ENCODE results near the gene PALS1. TPM values are rescaled to one million over a fixed set of nuclear protein-coding genes. Genes with fewer than 3 reads are reported as not detected.
A peak's percentile ranks its signal among the peaks of the same experiment; 100 is the strongest.
"Not testable (repeated sequence)": the region's sequence is repeated elsewhere in the genome, so short reads cannot be mapped to it uniquely, and the experiment has no call there.

Gene PALS1
- total RNA-seq, 1 donor from 2014 or later: 14.7 TPM

DNA sequence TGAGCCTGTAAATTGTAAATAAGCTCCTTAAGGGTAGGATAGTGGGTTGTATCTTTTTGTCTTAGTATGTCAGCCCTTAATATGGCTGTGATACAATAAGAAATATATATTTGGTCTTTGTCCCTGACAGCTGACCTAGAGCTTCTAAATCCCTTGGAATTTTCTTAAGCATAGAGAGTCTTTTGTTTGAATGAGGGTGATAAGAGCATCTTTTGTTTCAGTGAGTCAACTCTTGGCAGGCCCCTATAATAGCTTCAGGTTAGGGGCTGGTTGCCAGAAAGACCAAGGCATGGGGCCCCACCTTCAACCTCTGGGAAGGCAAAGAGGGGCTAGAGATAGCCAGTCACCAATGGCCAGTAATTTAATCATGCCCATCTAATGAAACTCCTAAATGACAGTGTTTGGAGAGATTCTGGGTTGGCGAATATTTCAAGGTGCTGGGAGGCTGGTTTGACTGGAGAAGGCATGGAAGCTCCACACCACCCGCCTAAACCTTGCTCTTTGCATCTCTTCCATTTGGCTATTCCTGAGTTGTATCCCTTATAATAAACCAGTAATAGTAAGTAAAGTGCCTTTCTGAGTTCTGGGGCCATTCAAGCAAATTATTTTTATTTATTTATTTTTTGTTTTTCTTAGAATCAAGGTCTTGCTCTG is 10.5 kb downstream of the PALS1 start:
- no peak for ATAC-seq

DNA sequence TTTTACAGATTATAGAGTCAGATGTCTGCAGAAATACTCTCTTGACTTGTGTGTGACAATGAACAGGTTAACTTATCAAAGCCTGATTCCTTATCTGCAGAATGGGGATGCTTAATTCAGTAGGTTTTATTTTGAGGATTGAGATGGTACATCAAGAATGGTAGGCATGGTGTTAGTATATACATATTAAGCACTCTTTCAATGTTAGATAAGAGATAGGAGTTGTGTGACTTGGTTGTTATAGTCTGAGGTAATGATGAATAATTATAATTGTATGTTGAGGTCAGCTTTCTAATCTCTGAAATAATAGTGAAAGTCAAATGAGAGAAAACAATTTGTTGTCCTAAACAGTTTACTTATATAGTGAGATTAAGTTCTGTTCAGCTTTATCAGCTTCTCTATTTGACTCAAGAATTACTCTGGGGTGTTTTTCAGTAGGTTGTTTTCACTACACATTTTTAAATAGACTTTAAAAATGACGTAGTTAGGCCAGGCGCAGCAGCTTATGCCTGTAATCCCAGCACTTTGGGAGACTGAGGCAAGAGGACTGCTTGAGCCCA is 11.9 kb downstream of the PALS1 start:
- DNase-seq (ENCODE audit: missing footprints) (no peak), ATAC-seq (no peak)
- intact Hi-C loops (cut with DNase I): no loop called here

More for the DNA sequence above, 10.5 kb downstream of the PALS1 start:
- DNase-seq (ENCODE audit: missing footprints): no peak
- intact Hi-C loops (cut with DNase I): no loop called here

DNA sequence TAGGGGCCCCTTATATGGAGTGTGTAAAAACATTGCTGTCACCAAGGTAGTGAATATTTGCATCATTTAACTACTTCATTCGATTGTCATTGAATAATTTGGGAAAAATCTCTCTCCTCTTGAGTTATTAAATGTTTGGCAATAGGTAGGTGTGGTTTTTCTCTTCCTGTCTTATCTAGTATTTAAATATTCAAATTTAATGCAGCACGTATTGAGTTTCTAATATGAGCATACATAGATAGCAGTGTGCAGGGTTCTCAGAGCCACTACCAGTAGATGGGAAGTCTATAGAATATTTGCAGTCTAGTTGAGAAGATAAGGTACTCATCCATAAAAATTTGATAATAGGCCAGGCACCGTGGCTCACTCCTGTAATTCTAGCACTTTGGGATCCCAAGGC is 16.7 kb downstream of the PALS1 start:
- intact Hi-C loops (cut with DNase I): no loop called here
- DNase-seq (ENCODE audit: missing footprints): no peak
- no peak for ATAC-seq

DNA sequence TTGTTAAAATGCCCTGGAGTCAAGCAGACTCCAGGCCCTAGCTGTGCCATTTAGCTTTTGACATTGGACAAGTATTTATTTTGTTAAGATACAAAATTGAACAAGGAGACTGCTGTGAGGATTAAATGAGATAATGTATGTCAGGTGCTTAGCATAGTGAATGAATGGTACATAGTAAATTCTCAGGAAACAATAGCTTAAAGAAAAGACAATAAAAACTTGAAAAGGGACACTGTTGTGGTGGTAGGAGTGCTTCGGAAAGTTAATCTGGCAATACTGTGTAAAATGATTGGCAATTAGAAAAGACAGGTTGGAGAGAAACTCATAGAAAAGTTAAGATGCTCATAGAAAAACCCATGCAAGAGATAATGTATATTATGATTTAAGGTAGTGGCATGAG is 19.7 kb downstream of the PALS1 start:
- no peak for DNase-seq (ENCODE audit: missing footprints)
- ATAC-seq: no peak
- intact Hi-C loops (cut with DNase I): no loop called here

DNA sequence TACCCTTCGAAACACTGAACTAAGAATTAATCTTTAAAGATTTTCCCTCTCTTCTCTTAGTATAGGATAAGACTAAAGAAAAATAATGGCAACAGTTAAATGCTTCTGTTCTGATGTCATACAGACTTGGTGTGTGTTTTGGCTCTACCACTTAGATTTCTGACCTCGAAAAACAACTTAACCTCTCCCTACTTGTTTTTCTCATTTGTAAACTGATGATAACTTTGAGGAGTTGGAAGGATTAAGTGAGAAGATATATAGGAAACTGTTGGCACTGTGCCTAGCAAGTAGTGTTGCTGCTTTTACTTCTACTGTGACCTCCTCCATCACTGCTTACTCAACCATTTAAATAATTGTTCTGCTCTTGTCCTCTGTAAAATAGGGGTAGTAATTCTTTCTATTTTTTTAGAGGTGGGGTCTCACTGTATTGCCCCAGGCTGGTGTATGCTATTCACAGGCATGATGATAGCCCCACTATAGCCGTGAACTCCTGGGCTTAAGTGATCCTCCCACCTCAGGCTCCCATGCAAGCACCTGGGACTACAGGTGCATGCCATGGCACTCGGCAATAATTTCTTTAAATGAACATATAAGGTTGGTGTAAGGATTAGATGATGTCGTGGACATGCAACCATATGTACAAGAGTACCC is 22.4 kb downstream of the PALS1 start:
- no peak for DNase-seq (ENCODE audit: missing footprints)
- no peak for ATAC-seq
- intact Hi-C loops (cut with DNase I): no loop called here

DNA sequence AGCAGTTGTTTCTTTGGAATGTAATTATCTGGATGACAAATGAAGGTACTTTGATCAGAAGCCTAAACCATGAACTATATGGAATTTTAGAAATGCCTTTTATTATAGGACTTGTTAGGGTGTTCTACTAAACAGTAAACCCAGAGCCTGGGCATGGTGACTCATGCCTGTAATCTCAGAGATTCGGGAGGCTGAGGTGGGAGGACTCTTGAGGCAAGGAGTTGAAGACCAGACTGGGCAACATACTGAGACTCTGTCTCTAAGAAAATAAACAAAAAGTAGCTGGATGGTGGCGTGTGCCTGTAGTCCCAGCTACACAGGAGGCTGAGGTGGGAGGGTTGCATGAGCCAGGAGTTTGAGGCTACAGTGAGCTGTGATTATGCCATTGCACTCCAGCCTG is 23.9 kb downstream of the PALS1 start:
- ATAC-seq (no peak), DNase-seq (ENCODE audit: missing footprints) (no peak)
- intact Hi-C loops (cut with DNase I): no loop called here

DNA sequence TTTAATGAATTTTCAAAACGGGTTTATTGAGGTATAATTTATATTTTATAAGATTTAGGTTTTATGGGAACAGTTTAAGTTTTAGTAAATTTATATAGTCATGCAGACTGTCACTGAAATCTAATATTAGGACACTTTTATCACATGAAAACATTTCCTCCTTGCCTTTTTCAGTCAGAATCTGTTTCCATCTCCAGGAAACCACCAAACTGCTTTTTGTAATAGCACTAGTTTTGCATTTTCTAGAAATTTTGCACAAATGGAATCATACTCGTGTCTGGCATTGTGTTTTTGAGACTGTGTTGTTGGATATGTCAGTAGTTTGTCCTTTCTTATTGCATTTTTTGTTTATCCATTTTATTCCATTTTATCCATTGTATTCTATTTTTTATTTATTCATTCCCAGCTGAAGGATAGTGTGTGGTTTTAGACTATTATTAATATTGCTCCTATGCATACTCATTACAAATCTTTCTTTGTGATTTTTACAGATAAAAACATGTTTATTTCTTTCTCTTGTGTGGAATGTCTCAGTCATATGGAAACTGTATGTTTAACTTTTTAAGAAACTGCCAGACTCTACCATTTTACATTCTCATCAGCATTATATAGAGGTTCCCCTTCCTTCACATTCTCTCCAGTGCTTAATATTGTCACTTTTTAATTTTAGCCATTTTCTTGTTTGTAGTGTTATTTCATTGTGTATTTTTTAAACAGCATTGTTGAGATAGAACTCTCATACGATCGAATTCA is 26.5 kb downstream of the PALS1 start:
- intact Hi-C loops (cut with DNase I): no loop called here
- no peak for DNase-seq (ENCODE audit: missing footprints)
- ATAC-seq: no peak

DNA sequence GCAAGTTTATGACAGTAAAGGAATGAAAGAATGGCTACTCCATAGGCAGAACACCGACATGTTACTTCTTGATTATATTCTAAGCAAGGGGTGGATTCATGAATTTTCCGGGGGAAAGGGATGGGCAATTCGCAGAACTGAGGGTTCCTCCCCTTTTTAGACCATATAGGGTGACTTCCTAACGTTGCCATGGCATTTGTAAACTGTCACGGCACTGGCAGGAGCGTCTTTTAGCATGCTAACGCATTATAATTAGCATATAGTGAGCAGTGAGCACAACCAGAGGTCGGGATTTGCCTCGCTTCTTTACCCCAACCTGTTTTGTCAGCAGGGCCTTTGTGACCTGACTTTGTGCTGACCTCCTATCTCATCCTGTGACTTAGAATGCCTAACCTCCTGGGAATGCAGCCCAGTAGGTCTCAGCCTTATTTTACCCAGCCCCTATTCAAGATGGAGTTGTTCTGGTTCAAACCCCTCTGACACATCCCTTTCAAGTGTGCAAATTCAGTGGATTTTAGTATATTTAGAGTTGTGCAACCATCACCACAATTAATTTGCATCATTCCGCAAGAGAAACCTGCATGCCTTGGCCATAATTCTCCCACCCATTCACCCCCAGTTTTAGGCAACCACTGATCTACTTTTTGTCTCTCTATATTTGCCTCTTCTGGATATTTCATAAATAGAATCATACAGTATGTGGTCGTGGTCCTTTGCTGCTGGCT is 27.4 kb downstream of the PALS1 start:
- DNase-seq (ENCODE audit: missing footprints): no peak
- peak; percentile 26 for ATAC-seq
- intact Hi-C loops (cut with DNase I): no loop called here

DNA sequence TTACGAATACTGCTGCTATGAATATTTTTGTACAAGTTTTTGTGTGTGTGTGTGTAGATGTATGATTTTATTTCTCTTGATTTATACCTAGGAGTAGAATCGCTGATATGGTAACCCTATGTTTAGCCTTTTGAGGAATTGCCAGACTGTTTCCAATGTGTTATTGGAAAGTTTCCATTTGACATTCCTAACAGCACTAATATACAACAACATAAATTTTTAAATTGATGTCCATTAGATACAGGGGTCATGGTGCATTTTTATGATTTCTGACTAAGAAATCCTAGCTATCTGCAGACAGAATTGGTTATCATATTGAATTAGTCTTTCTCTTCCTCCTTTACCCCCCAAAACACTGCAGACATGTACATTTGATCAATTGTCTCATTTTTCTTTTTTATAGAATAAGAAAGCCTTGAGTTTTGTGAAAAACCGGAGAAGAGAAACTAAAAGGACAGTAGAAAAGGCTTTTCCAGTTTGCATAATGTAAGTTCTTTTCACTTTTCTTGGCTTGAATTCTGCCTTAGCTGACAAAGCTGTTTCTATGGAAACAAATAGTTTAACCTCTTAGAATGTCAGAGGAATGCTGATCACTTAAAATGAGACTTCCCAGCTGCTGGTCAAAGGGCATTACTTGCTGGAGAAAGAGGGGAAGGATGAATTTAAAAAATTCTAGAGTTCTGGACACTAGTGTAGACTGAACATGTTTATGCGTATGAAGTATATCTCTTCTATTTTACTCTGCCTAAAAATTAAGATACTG is 28.2 kb downstream of the PALS1 start:
- peak; percentile 70 for ATAC-seq
- intact Hi-C loops (cut with DNase I): no loop called here
- no peak for DNase-seq (ENCODE audit: missing footprints)

DNA sequence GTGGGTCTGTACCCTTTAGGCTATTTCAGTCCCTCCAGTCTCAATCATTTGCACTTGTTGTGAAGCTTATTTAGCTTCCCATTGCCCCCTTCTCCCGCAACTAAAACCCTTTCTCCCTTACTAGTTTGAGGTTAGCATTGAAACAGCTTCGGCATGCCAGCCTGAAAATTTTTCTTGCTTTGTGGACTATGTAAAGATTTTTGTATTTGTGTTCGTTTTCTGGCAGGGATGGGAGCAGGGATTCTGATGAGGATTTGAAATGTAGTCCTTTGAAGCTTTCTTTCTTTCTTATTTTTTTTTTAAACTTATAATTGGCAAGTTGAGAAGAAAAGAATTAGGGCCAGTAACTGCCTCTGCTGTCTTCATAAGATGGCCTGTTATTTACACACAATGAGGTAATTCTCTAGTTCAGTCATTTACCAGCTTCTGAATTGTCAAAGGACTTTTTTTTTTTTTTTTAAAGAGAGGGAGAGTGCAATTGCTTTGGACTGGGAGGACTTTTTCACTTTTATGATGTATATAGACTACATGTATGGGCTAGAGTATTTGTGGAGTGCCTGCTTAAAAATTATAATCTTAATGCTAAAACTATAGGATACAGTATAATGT is 29.0 kb downstream of the PALS1 start:
- DNase-seq (ENCODE audit: missing footprints): no peak
- intact Hi-C loops (cut with DNase I): no loop called here
- ATAC-seq: no peak

DNA sequence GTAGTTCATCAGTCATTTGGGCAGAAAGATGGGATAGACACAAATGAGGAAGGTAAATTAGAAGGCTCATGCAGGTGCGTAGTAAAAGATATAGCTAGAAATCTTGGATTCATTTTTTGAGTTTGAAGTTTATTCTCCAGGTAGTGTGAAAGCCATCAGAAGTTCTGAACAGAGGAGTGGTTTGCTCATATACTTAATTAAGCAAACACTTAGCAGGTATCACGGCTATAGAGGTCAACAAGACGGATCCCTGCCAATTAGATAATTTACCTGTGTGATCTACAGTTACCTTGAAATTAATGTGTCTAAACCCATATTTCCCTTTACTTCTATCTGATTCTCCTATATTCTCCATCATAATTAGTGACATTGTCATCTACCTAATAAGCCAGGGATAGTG is 29.7 kb downstream of the PALS1 start:
- ATAC-seq (no peak), DNase-seq (ENCODE audit: missing footprints) (no peak)
- intact Hi-C loops (cut with DNase I): no loop called here

DNA sequence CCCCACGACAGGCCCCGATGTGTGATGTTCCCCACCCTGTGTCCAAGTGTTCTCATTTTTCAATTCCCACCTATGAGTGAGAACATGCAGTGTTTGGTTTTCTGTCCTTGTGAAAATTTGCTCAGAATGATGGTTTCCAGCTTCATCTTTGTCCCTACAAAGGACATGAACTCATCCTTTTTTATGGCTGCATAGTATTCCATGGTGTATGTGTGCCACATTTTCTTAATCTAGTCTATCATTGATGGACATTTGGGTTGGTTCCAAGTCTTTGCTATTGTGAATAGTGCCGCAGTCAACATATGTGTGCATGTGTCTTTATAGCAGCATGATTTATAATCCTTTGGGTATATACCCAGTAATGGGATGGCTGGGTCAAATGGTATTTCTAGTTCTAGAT is 32.0 kb downstream of the PALS1 start:
- intact Hi-C loops (cut with DNase I); ATAC-seq; DNase-seq (ENCODE audit: missing footprints): not testable (repeated sequence)

DNA sequence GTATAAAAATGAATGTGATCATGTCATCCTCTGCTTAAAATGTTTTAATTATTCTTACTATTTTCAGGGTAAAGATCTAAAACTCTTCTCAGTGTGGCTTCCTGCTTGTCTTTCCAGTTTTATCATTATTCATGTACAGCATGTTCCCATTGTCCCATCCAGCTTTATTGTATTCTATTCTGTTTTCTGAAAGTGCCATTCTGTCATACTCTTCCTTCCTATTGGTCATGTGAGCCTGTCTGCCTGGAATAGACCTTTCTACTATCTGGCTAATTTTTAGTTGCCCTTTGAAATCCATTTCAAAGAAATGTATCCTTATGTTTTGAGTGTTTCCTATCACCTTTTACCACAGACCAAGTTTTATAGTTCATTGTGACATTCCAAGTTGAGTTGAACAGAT is 34.9 kb downstream of the PALS1 start:
- intact Hi-C loops (cut with DNase I): no loop called here
- DNase-seq (ENCODE audit: missing footprints) (no peak), ATAC-seq (no peak)

DNA sequence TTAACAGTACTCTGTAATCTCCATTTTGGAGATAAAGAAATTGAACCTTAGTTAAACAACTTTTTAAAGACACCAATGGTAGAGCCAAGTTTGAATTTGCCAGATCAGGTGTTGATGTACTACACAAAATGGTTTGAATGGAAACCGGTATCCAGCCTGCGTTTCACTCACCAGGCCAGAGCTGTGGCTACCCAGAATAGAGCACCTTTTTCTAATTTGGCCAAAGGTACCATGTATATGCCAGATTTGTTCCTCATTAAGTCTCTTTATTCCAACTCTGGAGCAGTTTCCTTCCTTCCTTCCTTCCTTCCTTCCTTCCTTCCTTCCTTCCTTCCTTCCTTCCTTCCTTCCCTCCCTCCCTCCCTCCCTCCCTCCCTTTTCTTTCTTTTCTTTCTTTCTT is 39.3 kb downstream of the PALS1 start:
- ATAC-seq (no peak), DNase-seq (ENCODE audit: missing footprints) (no peak)
- intact Hi-C loops (cut with DNase I): loop anchor here (5.0 kb wide), 1 partner anchor 38 kb away; the partner anchor contains the start of gene PALS1

DNA sequence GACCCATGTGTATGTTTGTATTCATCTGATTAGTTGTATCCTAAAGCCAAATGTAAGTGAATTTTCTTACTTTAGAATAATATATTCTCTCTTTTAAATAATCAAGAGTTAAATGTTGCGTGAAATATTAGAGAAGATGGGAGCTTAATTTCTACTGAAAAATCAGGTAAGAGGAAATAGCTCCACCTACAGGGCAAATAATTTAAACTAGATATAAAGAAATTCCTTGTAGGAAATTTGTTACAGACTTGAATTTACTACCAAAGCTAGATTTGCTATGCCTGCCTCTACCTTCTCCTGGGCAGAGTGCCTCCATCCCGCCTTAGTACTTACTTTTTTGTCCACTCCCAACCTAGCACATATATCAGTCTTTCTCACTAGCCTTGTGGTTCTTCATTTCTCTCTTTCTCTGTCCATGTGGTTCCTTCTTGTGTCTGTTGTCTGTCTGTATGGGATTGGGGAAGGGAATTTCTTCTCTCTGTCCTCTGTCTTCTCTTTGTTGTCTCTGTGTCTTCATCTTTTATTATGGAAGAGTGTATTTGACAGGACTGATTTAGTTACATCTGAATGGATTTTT is 44.7 kb downstream of the PALS1 start:
- ATAC-seq (no peak), DNase-seq (ENCODE audit: missing footprints) (no peak)
- intact Hi-C loops (cut with DNase I): loop anchor here (1.0 kb wide), 1 partner anchor 120 kb away; no protein-coding TSS in a partner anchor

Measured in Right ventricle myocardium inferior (tissue), 1 donor.